DND-41 (cell line): Measurements from ENCODE around the gene LMOD3.

Experiments used
- CTCF ChIP-seq: IDR thresholded peaks from 2 replicates; pipeline ENCODE4 v1.5.1; 2012; ENCODE audit warnings: borderline replicate concordance, low read length, moderate library complexity, mild to moderate bottlenecking; ENCODE audit not compliant: poor library complexity, severe bottlenecking; ENCODE audit errors: extremely low read depth
- EZH2 ChIP-seq: IDR thresholded peaks from 3 replicates; pipeline ENCODE4 v1.6.1; 2012; ENCODE audit warnings: borderline replicate concordance, low read depth, mild to moderate bottlenecking, moderate library complexity, low read length, inconsistent platforms; ENCODE audit not compliant: severe bottlenecking

- TF ChIP-seq EZH2 (no peak), CTCF (no peak)
Observed at GRCh38 chr3:69104586-69104985, 17.8 kb downstream of the LMOD3 start.
